A549 (cell line): Measurements from ENCODE around the gene FAM53B. TPM values are rescaled to one million over a fixed set of nuclear protein-coding genes. Genes with fewer than 3 reads are reported as not detected.
"Not testable (repeated sequence)": the region's sequence is repeated elsewhere in the genome, so short reads cannot be mapped to it uniquely, and the experiment has no call there.

Experiments
- ATAC-seq, 2 experiments: fragments of 200-7000 bp in 1 of 2; fragments of >200 bp in 1 of 2; cut with Nextera tagmentation in 1 of 2; cut with Tn5 transposase in 1 of 2; 3 replicates each; pipeline versions ENCODE4 v1.8.0 to v1.9.1; 2018 to 2020; ENCODE audit warnings: mild to moderate bottlenecking in 1 of 2, moderate library complexity in 1 of 2
- CTCF ChIA-PET: fragments of 300-600 bp; sonication (Branson Sonifier 250); formaldehyde crosslinking; extraction: SDS; loops from one replicate; lab custom pipeline; 2021; ENCODE audit warnings: antibody characterized with exemption, inconsistent platforms; lab: Yijun Ruan, JAX
- POLR2A ChIA-PET: fragments of 350-600 bp; formaldehyde crosslinking; extraction: SDS; loops from one replicate; lab custom pipeline; 2021; ENCODE audit warnings: antibody characterized with exemption, inconsistent platforms; lab: Yijun Ruan, JAX
- DNase-seq, 2 experiments: peaks; one replicate each; pipeline versions ENCODE4 v3.0.0 to v3.0.0-alpha.2; 2011 to 2016; ENCODE audit warnings: low read depth in 1 of 2, low spot score in 1 of 2
- FAIRE-seq: peaks from 2 replicates; lab custom pipeline; 2011; peaks lifted over from hg19 to GRCh38; lab: Jason Lieb, UNC
- H3K27ac ChIP-seq, 2 experiments: fragments of >200 bp; sonication (Bioruptor Twin); formaldehyde crosslinking; 3 replicates each; pipeline ENCODE4 v1.5.1; 2016 to 2017
- H3K4me1 ChIP-seq: fragments of >200 bp; sonication (Bioruptor Twin); formaldehyde crosslinking; 3 replicates; pipeline ENCODE4 v1.6.1; 2016
- H3K4me2 ChIP-seq: fragments of >200 bp; sonication (Bioruptor Twin); formaldehyde crosslinking; 3 replicates; pipeline ENCODE4 v1.6.1; 2016
- H3K4me3 ChIP-seq: fragments of >200 bp; sonication (Bioruptor Twin); formaldehyde crosslinking; 3 replicates; pipeline ENCODE4 v1.5.1; 2016
- H3K9me3 ChIP-seq: fragments of >200 bp; sonication (Bioruptor Twin); formaldehyde crosslinking; 3 replicates; pipeline ENCODE4 v1.6.1; 2016
- BCL3 ChIP-seq: fragments of >200 bp; sonication (Bioruptor Twin); formaldehyde crosslinking; IDR thresholded peaks from 3 replicates; pipeline ENCODE4 v1.6.1; 2016
- CHD4 ChIP-seq: fragments of 200-600 bp; sonication (generic); IDR thresholded peaks from 2 replicates; pipeline ENCODE4 v1.6.1; 2016; ENCODE audit warnings: antibody characterized with exemption, mild to moderate bottlenecking, borderline replicate concordance
- CTCF ChIP-seq: fragments of >200 bp; sonication (Bioruptor Twin); formaldehyde crosslinking; IDR thresholded peaks from 3 replicates; pipeline ENCODE4 v1.5.1; 2016
- E2F6 ChIP-seq: IDR thresholded peaks from 2 replicates; pipeline ENCODE4 v1.6.1; 2012; ENCODE audit warnings: low read depth, borderline replicate concordance
- GATA3 ChIP-seq: IDR thresholded peaks from 2 replicates; pipeline ENCODE4 v1.6.1; 2012; ENCODE audit warnings: borderline replicate concordance
- HDAC2 ChIP-seq: fragments of 200-600 bp; sonication (generic); IDR thresholded peaks from 2 replicates; pipeline ENCODE4 v1.6.1; 2016
- HMGXB4 ChIP-seq: fragments of 250-450 bp; sonication (Bioruptor Pico); IDR thresholded peaks from 2 replicates; pipeline ENCODE4 v1.5.0; 2021; ENCODE audit warnings: mild to moderate bottlenecking, moderate library complexity, borderline replicate concordance
- HOXA7 ChIP-seq: fragments of 250-450 bp; sonication (Bioruptor Pico); IDR thresholded peaks from 2 replicates; pipeline ENCODE4 v1.5.0; 2020; ENCODE audit warnings: mild to moderate bottlenecking, moderate library complexity
- JUN ChIP-seq, 2 experiments: fragments of >200 bp; sonication (Bioruptor Twin); formaldehyde crosslinking; IDR thresholded peaks; 2 replicates in 1 of 2; 3 replicates in 1 of 2; pipeline ENCODE4 v1.6.1; 2016 to 2017
- KDM5A ChIP-seq: fragments of 200-600 bp; sonication (generic); IDR thresholded peaks from 2 replicates; pipeline ENCODE4 v1.6.1; 2016; ENCODE audit warnings: antibody characterized with exemption, mild to moderate bottlenecking
- MAX ChIP-seq: IDR thresholded peaks from 2 replicates; pipeline ENCODE4 v1.6.1; 2012
- MAZ ChIP-seq: fragments of 150-350 bp; IDR thresholded peaks from 2 replicates; pipeline ENCODE4 v1.6.1; 2014; ENCODE audit warnings: antibody characterized with exemption, low read depth, low read length, borderline replicate concordance
- MYC ChIP-seq: IDR thresholded peaks from 2 replicates; pipeline ENCODE4 v1.6.1; 2012; ENCODE audit warnings: mild to moderate bottlenecking, inconsistent platforms, low read length, improper control_type of control experiment, borderline replicate concordance
- PBX3 ChIP-seq: IDR thresholded peaks from 2 replicates; pipeline ENCODE4 v1.6.1; 2012
- PHF8 ChIP-seq: fragments of 200-600 bp; sonication (generic); IDR thresholded peaks from 2 replicates; pipeline ENCODE4 v1.6.1; 2016; ENCODE audit warnings: low read depth, mild to moderate bottlenecking, antibody characterized with exemption, moderate library complexity, borderline replicate concordance
- POLR2A ChIP-seq: IDR thresholded peaks from 2 replicates; pipeline ENCODE4 v1.6.1; 2012; ENCODE audit warnings: mild to moderate bottlenecking, low read length
- RFX5 ChIP-seq: fragments of 450-650 bp; IDR thresholded peaks from 2 replicates; pipeline ENCODE4 v1.7.1; 2014; ENCODE audit warnings: antibody characterized with exemption, mild to moderate bottlenecking, moderate library complexity
- WGBS: methylation state at CpG from one replicate; pipeline ENCODE4 v1.1.6; 2017; ENCODE audit errors: missing lambda C conversion rate; 5-methylcytosine and 5-hydroxymethylcytosine counted together
- polyA plus RNA-seq, 4 experiments: library from polyadenylated mRNA; depleted of rRNA in 3 of 4; stranded (reverse); fragments of >200 nt; fragmentation: RNase III in 1 of 4; extraction: RNeasy Plus Mini Kit Qiagen cat#74134 plus additional on column Dnase treatment in 1 of 4; gene quantifications; 2 replicates in 3 of 4; 3 replicates in 1 of 4; pipeline ENCODE4 v1.2.3, GENCODE V29; 2011 to 2017

Gene FAM53B
- polyA plus RNA-seq, 2 of the 4 experiments (the other 2 are of a cell fraction), result 5.1 to 8.5 TPM

- ATAC-seq (peak; percentile 98 to 99), DNase-seq (peak; percentile 84 to 89), FAIRE-seq (no peak)
- WGBS, result under 1% methylated on average over 26 of the region's 79 CpGs
- H3K9me3 ChIP-seq, result no peaks in the 10 kb centered on the region
- POLR2A ChIA-PET, result interaction anchor here (0.6 to 3.5 kb wide), 6 partner anchors 10 to 49 kb away, joined by 3 to 30 read pairs (median 4); partner anchors contain the start of gene ABRAXAS2
- peaks cover 5% of the 10 kb centered on the region; the same call in 2 of the 3 replicates for H3K4me1 ChIP-seq
- TF ChIP-seq POLR2A, result peak; percentile 92
- peak; percentile 75 to 93; a peak in 4 of 5 replicates for TF ChIP-seq JUN (IDR thresholded peaks at IDR 0.05)
- TF ChIP-seq MAZ, result 0 out of 2 replicates have a peak, but pooled peaks have one; percentile 21
- no peak for TF ChIP-seq HDAC2
- TF ChIP-seq MAX, result peak; percentile 64
- peak; percentile 4; the same call in 1 of the 2 replicates for TF ChIP-seq GATA3
- TF ChIP-seq E2F6, result peak; percentile 55; the same call in 1 of the 2 replicates
- TF ChIP-seq MYC, result peak; percentile 36; the same call in 1 of the 2 replicates
- TF ChIP-seq RFX5, result 0 out of 2 replicates have a peak, but pooled peaks have one; percentile 16
- TF ChIP-seq CHD4, result no peak
- TF ChIP-seq PBX3, result no peak
- peak; percentile 57; the same call in 1 of the 3 replicates for TF ChIP-seq BCL3
- TF ChIP-seq KDM5A, result peak; percentile 59
- TF ChIP-seq HMGXB4 (CRISPR knock-in tag), result peak; percentile 51; the same call in 1 of the 2 replicates
- 0 out of 3 replicates have a peak, but pooled peaks have one; percentile 11 for TF ChIP-seq CTCF
- TF ChIP-seq HOXA7 (CRISPR knock-in tag), result no peak
- peak; percentile 97 for TF ChIP-seq PHF8
- peak within 1 kb of the TSS; percentile 93 for H3K4me3 ChIP-seq
- H3K27ac ChIP-seq, result peak within 1 kb of the TSS; percentile 94 to 98
- peak within 1 kb of the TSS; percentile 78 for H3K4me2 ChIP-seq
- CTCF ChIA-PET, result interaction anchor here (1.5 to 1.6 kb wide), 2 partner anchors 10 kb away, joined by 4 to 6 read pairs; partner anchors contain the start of gene ABRAXAS2
Measured at GRCh38 chr10:124791547-124792348, 47.6 kb upstream of the FAM53B start, which contains the start of gene EEF1AKMT2. Gene EEF1AKMT2 (minus strand): TSS chr10:124791887. CDS start chr10:124791833, 54 bp downstream.

- POLR2A ChIA-PET, ATAC-seq, CTCF ChIA-PET: not testable (repeated sequence)
Measured at GRCh38 chr10:124782900-124783299, 38.7 kb upstream of the FAM53B start.

More at GRCh38 chr10:124782900-124783299, 38.7 kb upstream of the FAM53B start:
- not testable (repeated sequence) for H3K27ac ChIP-seq, DNase-seq, H3K4me2 ChIP-seq, H3K4me3 ChIP-seq, H3K9me3 ChIP-seq, FAIRE-seq, H3K4me1 ChIP-seq
- 92% methylated on average over 1 of the region's 1 CpG for WGBS
